ENCODE data around the gene URB2.
A peak's percentile ranks its signal among the peaks of the same experiment; 100 is the strongest.
"Not testable (repeated sequence)": the region's sequence is repeated elsewhere in the genome, so short reads cannot be mapped to it uniquely, and the experiment has no call there.

The URB2 gene

DNA sequence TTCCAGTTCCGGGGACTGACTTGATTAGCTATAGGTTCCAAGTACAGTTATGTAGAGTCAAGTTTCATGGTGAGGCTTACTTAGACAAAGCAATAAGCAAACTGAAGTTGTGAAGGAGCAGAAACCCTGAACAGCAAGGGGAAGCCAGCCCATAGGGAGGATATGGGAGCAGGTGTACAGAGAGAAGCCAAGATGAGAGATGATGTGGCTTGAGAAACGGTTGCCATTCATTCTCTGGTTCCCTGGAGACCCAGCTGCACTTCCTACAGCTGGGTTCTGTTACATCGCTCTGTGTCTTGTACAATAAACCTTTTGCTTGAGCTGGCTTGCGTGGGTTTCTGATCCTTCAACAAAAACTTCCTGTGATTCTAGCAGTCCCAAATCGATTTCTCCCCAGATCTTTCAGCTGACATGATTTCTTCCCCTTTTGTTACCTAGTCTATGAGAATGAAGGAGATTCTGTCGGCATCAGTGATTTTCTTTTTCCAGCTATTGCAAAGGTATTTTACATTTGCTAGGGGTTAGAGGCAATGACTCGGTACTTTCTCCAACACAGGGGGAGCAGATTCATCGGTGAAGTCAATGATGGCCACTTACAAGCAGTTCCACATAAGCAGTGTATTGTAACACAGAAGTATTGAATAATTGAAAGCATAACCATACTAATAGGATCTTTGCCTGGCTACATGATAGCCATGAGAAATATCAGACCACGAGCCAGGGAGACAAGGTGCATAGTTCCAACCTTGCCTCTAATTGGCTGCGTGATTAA lies 67.3 kb downstream of the URB2 start:
- no peak for DNase-seq (ENCODE audit: low read depth, low spot score)

DNA sequence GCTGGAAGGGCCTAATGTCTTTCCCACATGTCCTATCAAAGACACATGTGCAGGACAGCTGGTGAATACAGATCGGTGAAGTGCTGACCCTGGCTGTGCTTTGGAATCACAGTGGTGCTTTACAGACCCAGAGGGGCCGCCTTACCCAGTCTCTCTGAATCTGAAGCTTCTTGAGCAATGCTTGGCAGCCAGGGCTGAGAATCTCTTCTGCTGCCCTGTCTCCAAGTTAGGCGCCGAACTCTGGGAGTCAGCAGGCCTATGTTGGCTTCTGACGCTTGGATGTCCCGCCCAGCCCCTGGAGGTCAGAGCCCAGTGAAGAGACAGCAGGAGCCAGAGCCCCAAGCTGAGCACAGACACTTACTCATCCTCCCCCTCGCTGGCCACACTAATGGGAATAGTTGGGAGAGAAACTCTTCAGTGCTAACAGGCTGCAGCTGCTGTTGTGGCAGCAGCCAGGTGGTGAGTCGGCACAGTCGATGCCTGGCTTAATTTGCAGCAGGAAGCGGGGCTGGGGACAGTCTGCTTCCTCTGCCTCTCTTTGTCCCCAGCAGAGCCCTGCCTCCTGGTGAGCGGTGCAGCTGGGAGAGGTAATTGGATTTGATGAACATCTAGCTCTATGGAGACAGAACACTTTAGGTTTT lies 68.1 kb downstream of the URB2 start:
- DNase-seq (ENCODE audit: low read depth, low spot score), result peak; percentile 57

DNA sequence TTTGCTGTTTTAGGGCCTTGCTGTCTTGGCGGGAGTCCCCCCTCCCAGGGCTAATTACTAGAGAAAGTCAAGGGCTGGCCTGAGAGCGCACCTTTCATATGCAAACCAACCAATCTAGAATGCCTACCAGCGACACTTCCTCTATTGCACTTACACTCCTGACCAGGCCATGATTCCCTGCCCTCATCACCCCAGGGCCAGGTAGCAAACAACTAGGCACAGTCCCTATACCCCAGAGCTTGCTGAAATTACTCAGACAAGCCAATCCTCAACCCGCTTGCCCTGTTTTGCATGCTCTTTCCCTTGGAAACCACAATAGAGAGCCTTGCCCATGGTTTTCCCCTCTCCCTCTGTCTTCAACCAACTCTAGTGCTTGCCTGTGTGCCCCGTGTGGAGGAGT lies 70.3 kb downstream of the URB2 start:
- no peak for DNase-seq (ENCODE audit: low read depth, low spot score)

DNA sequence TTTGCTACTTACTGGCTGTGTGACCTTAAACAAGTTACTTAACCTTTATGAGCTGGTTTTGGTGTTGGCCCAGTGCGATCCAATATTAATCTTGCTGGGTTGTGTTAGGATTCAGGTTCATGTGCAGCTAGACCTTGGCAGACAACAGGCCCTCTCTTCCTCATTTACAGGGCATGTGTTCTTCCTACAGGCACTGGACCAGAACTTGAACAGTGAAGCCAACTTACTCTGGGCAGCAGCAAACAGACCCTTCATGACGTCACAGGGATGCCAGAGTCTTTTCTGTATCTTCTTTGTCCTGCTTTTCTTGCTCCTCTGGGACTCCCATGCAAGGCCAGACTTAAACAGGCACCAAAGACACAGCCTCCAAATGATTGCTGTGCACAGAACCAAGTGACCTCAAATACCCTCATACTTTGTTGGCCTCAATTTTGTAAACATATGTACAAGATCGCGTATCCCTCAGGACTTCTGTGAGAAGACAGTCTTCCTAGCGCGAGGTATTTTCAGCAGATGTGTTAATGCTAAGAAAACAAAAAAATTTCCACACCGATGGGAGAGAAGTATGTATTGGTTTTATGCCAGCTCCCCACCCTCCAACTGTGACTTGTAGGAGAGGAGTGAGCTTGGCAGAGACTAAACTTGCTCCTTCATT lies 73.7 kb downstream of the URB2 start:
- DNase-seq (ENCODE audit: low read depth, low spot score), result no peak

DNA sequence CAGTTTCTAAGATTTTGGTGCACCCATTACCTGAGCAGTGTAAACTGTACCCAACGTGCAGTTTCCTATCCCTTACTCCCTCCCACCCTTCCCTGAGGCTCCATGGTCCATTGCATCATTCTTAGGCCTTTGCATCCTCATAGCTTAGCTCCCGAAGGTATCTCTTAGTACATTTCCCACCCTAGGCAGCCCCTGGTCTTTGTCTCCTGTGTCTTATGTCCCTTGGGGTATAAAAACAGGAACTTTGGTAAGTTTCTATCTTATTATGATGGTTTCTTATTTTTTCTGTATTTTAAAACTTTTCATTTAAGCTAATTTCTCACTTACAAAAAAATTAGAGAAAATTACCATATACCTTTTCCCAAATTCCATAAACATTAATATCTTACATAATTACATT lies 78.1 kb downstream of the URB2 start:
- DNase-seq (ENCODE audit: low read depth, low spot score), result no peak

DNA sequence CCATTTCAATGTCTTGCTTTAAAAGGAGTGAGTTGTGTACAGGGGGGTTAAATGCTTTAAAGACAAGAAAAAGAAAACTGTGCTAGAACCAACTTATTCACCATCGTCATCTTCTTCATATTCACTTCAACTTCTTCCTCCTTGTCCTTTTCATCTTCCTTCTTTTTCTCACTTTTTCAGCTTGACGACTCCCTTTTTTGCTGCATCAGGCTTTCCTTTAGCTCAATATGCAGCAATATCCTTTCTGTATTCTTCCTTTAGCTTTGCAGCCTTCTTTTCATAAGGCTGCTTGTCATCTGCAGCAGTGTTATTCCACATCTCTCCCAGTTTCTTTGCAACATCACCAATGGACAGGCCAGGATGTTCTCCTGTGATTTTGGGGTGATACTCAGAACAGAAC lies 79.1 kb downstream of the URB2 start:
- not testable (repeated sequence) for DNase-seq (ENCODE audit: low read depth, low spot score)

DNA sequence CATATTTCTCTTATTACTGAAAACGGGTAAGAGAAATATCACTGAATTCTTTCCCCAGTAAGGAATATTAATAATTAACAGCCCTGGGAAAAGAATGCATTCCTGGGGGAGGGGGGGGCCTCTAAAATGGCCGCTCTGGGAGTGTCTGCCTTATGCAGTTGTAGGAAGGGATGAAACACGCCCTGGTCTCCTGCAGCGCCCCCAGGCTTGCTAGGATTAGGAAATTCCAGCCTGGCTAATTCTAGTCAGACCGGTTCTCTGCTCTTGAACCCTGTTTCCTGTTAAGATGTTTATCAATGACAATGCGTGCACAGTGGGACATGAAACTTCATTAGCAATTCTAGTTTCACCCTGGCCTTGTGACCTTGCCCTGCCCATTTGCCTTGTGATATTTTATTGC lies 81.1 kb downstream of the URB2 start:
- not testable (repeated sequence) for DNase-seq (ENCODE audit: low read depth, low spot score)

DNA sequence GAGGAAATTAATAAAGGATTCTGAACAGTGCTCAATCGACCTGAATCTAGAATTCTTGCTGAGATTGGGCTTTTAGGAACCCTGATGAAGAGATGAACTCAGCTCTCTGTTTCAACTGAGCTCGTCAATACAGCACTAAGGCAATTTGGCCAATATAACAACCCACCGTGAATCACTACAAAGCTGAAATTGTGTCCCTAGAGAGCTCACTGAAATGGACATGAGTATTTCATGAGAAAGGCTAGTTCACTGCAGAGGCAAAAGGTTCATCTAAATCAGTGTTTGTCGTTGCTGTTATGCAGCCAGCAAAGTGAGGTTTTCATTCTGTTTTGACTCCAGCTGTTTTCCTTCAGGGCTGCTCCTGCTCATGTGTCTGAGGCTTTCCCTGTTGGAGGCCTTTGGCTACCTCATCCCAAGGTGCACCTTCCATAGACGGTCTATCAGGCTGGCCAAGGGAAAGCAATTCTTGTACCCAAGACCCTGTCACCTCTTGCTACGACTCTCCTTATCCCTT lies 83.5 kb downstream of the URB2 start:
- DNase-seq (ENCODE audit: low read depth, low spot score), result no peak

Data from iPS DF 19.7 (cell line).